OCI-M2 (cell line): ENCODE data around the gene KLHL6.

Experiments used
- DNase-seq: peaks from one replicate; lab custom pipeline; 2025; ENCODE audit not compliant: unreplicated experiment; lab: John Stamatoyannopoulos, UW

The KLHL6 gene

GRCh38 chr3:183506674-183507320 is 48.7 kb downstream of the KLHL6 start:
- no peak for DNase-seq

- DNase-seq = no peak
Observed at GRCh38 chr3:183504597-183504996, 50.9 kb downstream of the KLHL6 start.

- DNase-seq = no peak
Observed at GRCh38 chr3:183503746-183504145, 51.8 kb downstream of the KLHL6 start.

GRCh38 chr3:183502237-183503181 is 53.0 kb downstream of the KLHL6 start:
- no peak for DNase-seq

- no peak for DNase-seq
Observed at GRCh38 chr3:183500981-183501704, 54.4 kb downstream of the KLHL6 start.

- DNase-seq = no peak
Observed at GRCh38 chr3:183500319-183500718, 55.2 kb downstream of the KLHL6 start.

GRCh38 chr3:183498634-183499033 is 56.9 kb downstream of the KLHL6 start:
- no peak for DNase-seq

- no peak for DNase-seq
Observed at GRCh38 chr3:183497313-183497712, 58.2 kb downstream of the KLHL6 start.

- no peak for DNase-seq
Observed at GRCh38 chr3:183496311-183496710, 59.2 kb downstream of the KLHL6 start.

GRCh38 chr3:183494341-183494740 is 61.2 kb downstream of the KLHL6 start:
- no peak for DNase-seq

GRCh38 chr3:183493296-183494045 is 62.0 kb downstream of the KLHL6 start:
- no peak for DNase-seq

GRCh38 chr3:183492849-183493179 is 62.7 kb downstream of the KLHL6 start:
- no peak for DNase-seq

- no peak for DNase-seq
Observed at GRCh38 chr3:183491923-183492848, 63.3 kb downstream of the KLHL6 start.

- DNase-seq = no peak
Observed at GRCh38 chr3:183491109-183491922, 64.2 kb downstream of the KLHL6 start.

GRCh38 chr3:183490653-183491052 is 64.9 kb downstream of the KLHL6 start:
- DNase-seq = no peak

GRCh38 chr3:183490211-183490601 is 65.3 kb downstream of the KLHL6 start:
- DNase-seq = no peak

- no peak for DNase-seq
Observed at GRCh38 chr3:183489455-183490210, 65.9 kb downstream of the KLHL6 start.

GRCh38 chr3:183488343-183488742 is 67.2 kb downstream of the KLHL6 start:
- DNase-seq = no peak
